Measurements from ENCODE around the gene SPEM1. TPM values are rescaled to one million over a fixed set of nuclear protein-coding genes. Genes with fewer than 3 reads are reported as not detected.

SPEM1 gene
- polyA plus RNA-seq, 6 donors from 2014 or later = not detected

GRCh38 chr17:7415784-7416183 is 4.3 kb upstream of the SPEM1 start:
- H3K4me1 Mint-ChIP-seq = no peaks in the 10 kb centered on the region
- H3K27me3 Mint-ChIP-seq = peaks cover 3 to 17% (median 9%) of the 10 kb centered on the region in 3 donors
- DNase-seq = no peak
- no peaks in the 10 kb centered on the region for H3K36me3 Mint-ChIP-seq
- H3K9me3 Mint-ChIP-seq = no peaks in the 10 kb centered on the region
- ATAC-seq (ENCODE audit: low read depth in 2 of 2) = no peak
- no peak overlapping the region for H3K4me3 Mint-ChIP-seq
- H3K27ac Mint-ChIP-seq = no peak overlapping the region

GRCh38 chr17:7416323-7416722 is 3.8 kb upstream of the SPEM1 start:
- Mint-ChIP-seq H3K36me3 (no peaks in the 10 kb centered on the region), H3K27me3 (peaks cover 3 to 17% (median 9%) of the 10 kb centered on the region in 3 donors), H3K27ac (no peak overlapping the region), H3K4me3 (no peak overlapping the region), H3K9me3 (no peaks in the 10 kb centered on the region), H3K4me1 (no peaks in the 10 kb centered on the region)
- ATAC-seq (ENCODE audit: low read depth in 2 of 2) (no peak), DNase-seq (no peak)

- DNase-seq = no peak
- Mint-ChIP-seq H3K4me3 (no peak overlapping the region), H3K4me1 (no peaks in the 10 kb centered on the region), H3K27me3 (peaks cover 3 to 17% (median 9%) of the 10 kb centered on the region in 3 donors), H3K36me3 (no peaks in the 10 kb centered on the region), H3K9me3 (no peaks in the 10 kb centered on the region), H3K27ac (no peak overlapping the region)
- ATAC-seq (ENCODE audit: low read depth in 2 of 2) = no peak
Measured at GRCh38 chr17:7417056-7417655, 3.0 kb upstream of the SPEM1 start.

GRCh38 chr17:7418472-7419152 is 1.5 kb upstream of the SPEM1 start:
- ATAC-seq (ENCODE audit: low read depth in 2 of 2) (no peak), DNase-seq (no peak)
- no peak overlapping the region for H3K4me3 Mint-ChIP-seq
- H3K4me1 Mint-ChIP-seq = no peaks in the 10 kb centered on the region
- H3K9me3 Mint-ChIP-seq = no peaks in the 10 kb centered on the region
- H3K36me3 Mint-ChIP-seq = no peaks in the 10 kb centered on the region
- no peak overlapping the region for H3K27ac Mint-ChIP-seq
- peaks cover 3 to 17% (median 9%) of the 10 kb centered on the region in 3 donors for H3K27me3 Mint-ChIP-seq

- Mint-ChIP-seq H3K4me1 (no peaks in the 10 kb centered on the region), H3K36me3 (no peaks in the 10 kb centered on the region), H3K27me3 (peaks cover 3 to 25% (median 19%) of the 10 kb centered on the region in 3 donors), H3K4me3 (no peak overlapping the region), H3K27ac (no peak overlapping the region), H3K9me3 (no peaks in the 10 kb centered on the region)
- ATAC-seq (ENCODE audit: low read depth in 2 of 2) (no peak), DNase-seq (no peak)
Measured at GRCh38 chr17:7421186-7421585, 1.1 kb downstream of the SPEM1 start.

- Mint-ChIP-seq H3K9me3 (no peaks in the 10 kb centered on the region), H3K27me3 (peaks cover 0 to 22% (median 16%) of the 10 kb centered on the region in 3 donors), H3K36me3 (no peaks in the 10 kb centered on the region), H3K27ac (no peak overlapping the region), H3K4me3 (no peak overlapping the region), H3K4me1 (no peaks in the 10 kb centered on the region)
- ATAC-seq (ENCODE audit: low read depth in 2 of 2) (no peak), DNase-seq (no peak)
Measured at GRCh38 chr17:7423679-7424078, 3.6 kb downstream of the SPEM1 start.

GRCh38 chr17:7425316-7425715 is 5.2 kb downstream of the SPEM1 start, which contains the start of gene SPEM2:
Gene SPEM2, plus strand, starts transcription at chr17:7425616. Its CDS starts 73 bp downstream, at chr17:7425689.
- DNase-seq (no peak), ATAC-seq (ENCODE audit: low read depth in 2 of 2) (no peak)
- H3K9me3 Mint-ChIP-seq = no peaks in the 10 kb centered on the region
- no peaks in the 10 kb centered on the region for H3K36me3 Mint-ChIP-seq
- no peaks in the 10 kb centered on the region for H3K4me1 Mint-ChIP-seq
- peaks cover 0 to 13% (median 8%) of the 10 kb centered on the region in 3 donors for H3K27me3 Mint-ChIP-seq
- H3K27ac Mint-ChIP-seq = no peak within 1 kb of the TSS
- peak within 1 kb of the TSS in 1 of 8 donors; percentile 25 for H3K4me3 Mint-ChIP-seq

- no peaks in the 10 kb centered on the region for H3K9me3 Mint-ChIP-seq
- no peak overlapping the region for H3K27ac Mint-ChIP-seq
- H3K4me1 Mint-ChIP-seq = no peaks in the 10 kb centered on the region
- peaks cover 0 to 13% (median 8%) of the 10 kb centered on the region in 3 donors for H3K27me3 Mint-ChIP-seq
- H3K4me3 Mint-ChIP-seq = no peak overlapping the region
- no peaks in the 10 kb centered on the region for H3K36me3 Mint-ChIP-seq
- ATAC-seq (ENCODE audit: low read depth in 2 of 2) (no peak), DNase-seq (no peak)
Measured at GRCh38 chr17:7425756-7426155, 5.6 kb downstream of the SPEM1 start.

- Mint-ChIP-seq H3K9me3 (no peaks in the 10 kb centered on the region), H3K27me3 (peaks cover 0 to 13% (median 8%) of the 10 kb centered on the region in 3 donors), H3K27ac (no peak overlapping the region), H3K4me1 (no peaks in the 10 kb centered on the region), H3K36me3 (no peaks in the 10 kb centered on the region), H3K4me3 (no peak overlapping the region)
- ATAC-seq (ENCODE audit: low read depth in 2 of 2) (no peak), DNase-seq (no peak)
Measured at GRCh38 chr17:7426203-7426863, 6.2 kb downstream of the SPEM1 start.

- DNase-seq = no peak
- H3K9me3 Mint-ChIP-seq = no peaks in the 10 kb centered on the region
- ATAC-seq (ENCODE audit: low read depth in 2 of 2) = no peak
- no peaks in the 10 kb centered on the region for H3K4me1 Mint-ChIP-seq
- no peak overlapping the region for H3K27ac Mint-ChIP-seq
- H3K27me3 Mint-ChIP-seq = peaks cover 0 to 13% (median 8%) of the 10 kb centered on the region in 3 donors
- H3K36me3 Mint-ChIP-seq = no peaks in the 10 kb centered on the region
- H3K4me3 Mint-ChIP-seq = no peak overlapping the region
Measured at GRCh38 chr17:7426896-7427489, 6.9 kb downstream of the SPEM1 start.

- Mint-ChIP-seq H3K27ac (no peak overlapping the region), H3K4me1 (no peaks in the 10 kb centered on the region), H3K4me3 (no peak overlapping the region), H3K36me3 (no peaks in the 10 kb centered on the region), H3K9me3 (no peaks in the 10 kb centered on the region), H3K27me3 (peaks cover 0 to 13% (median 8%) of the 10 kb centered on the region in 3 donors)
- no peak for ATAC-seq (ENCODE audit: low read depth in 2 of 2)
- no peak for DNase-seq
Measured at GRCh38 chr17:7427549-7427948, 7.4 kb downstream of the SPEM1 start.

GRCh38 chr17:7428557-7428956 is 8.4 kb downstream of the SPEM1 start, which contains the start of gene SPEM3:
Gene SPEM3, plus strand, starts transcription at chr17:7428857. Its CDS starts 46 bp downstream, at chr17:7428903.
- Mint-ChIP-seq H3K4me1 (no peaks in the 10 kb centered on the region), H3K4me3 (no peak within 1 kb of the TSS)

GRCh38 chr17:7429722-7430121 is 9.6 kb downstream of the SPEM1 start:
- H3K4me1 Mint-ChIP-seq = no peaks in the 10 kb centered on the region
- DNase-seq (no peak), ATAC-seq (ENCODE audit: low read depth in 2 of 2) (no peak)
- no peaks in the 10 kb centered on the region for H3K36me3 Mint-ChIP-seq
- no peaks in the 10 kb centered on the region for H3K9me3 Mint-ChIP-seq
- H3K4me3 Mint-ChIP-seq = no peak overlapping the region
- peaks cover 0 to 10% (median 6%) of the 10 kb centered on the region in 3 donors for H3K27me3 Mint-ChIP-seq
- H3K27ac Mint-ChIP-seq = peak overlapping the region in 1 of 6 donors; percentile 22

More at GRCh38 chr17:7428557-7428956, 8.4 kb downstream of the SPEM1 start, which contains the start of gene SPEM3:
- Mint-ChIP-seq H3K9me3 (no peaks in the 10 kb centered on the region), H3K36me3 (no peaks in the 10 kb centered on the region), H3K27ac (no peak within 1 kb of the TSS), H3K27me3 (peaks cover 0 to 13% (median 8%) of the 10 kb centered on the region in 3 donors)
- DNase-seq (no peak), ATAC-seq (ENCODE audit: low read depth in 2 of 2) (no peak)

Measured in naive B cell (primary cell).